K562 (cell line): ENCODE measurements around the gene BICDL1. TPM values are rescaled to one million over a fixed set of nuclear protein-coding genes. Genes with fewer than 3 reads are reported as not detected.
"Not testable (repeated sequence)": the region's sequence is repeated elsewhere in the genome, so short reads cannot be mapped to it uniquely, and the experiment has no call there.

ENCODE experiments used
- ATAC-seq: fragments of 200-7000 bp; cut with Tn5 transposase; 3 replicates; pipeline ENCODE4 v1.9.1; 2020; ENCODE audit warnings: moderate library complexity
- BruUV-seq: library from RNA; stranded (reverse); fragments of 400-500 nt; replicated peaks from 2 replicates; lab custom pipeline; 2021; lab: Mats Ljungman, UMichigan
- CTCF ChIA-PET: fragments of 300-600 bp; formaldehyde crosslinking; extraction: SDS; loops from one replicate; lab custom pipeline; 2021; ENCODE audit warnings: low intra/inter-chr PET ratio; lab: Yijun Ruan, JAX
- POLR2A ChIA-PET: fragments of 300-600, 350-650 bp; sonication (Branson Sonifier 250); formaldehyde crosslinking; extraction: SDS; loops from one replicate; lab custom pipeline; 2021; ENCODE audit warnings: antibody characterized with exemption, inconsistent platforms; lab: Yijun Ruan, JAX
- DNase-seq, 4 experiments: peaks; one replicate each; pipeline versions ENCODE4 v3.0.0 to v3.0.0-alpha.2; 2011 to 2018; ENCODE audit warnings: low spot score in 3 of 4, mixed read lengths in 3 of 4; ENCODE audit errors: extremely low read depth in 1 of 4
- FAIRE-seq: peaks from 2 replicates; lab custom pipeline; 2011; peaks lifted over from hg19 to GRCh38; lab: Jason Lieb, UNC
- H2AFZ ChIP-seq: 2 replicates; pipeline ENCODE4 v1.6.0; 2011; ENCODE audit warnings: low read depth, low read length, control low read depth, inconsistent platforms
- H3K27ac ChIP-seq: fragments of 200-600 bp; 3 replicates; pipeline ENCODE4 v1.8.0; 2011; ENCODE audit warnings: low read depth, mild to moderate bottlenecking, control low read depth, inconsistent platforms, low read length, moderate library complexity, mixed read lengths; ENCODE audit errors: extremely low read depth
- H3K27me3 ChIP-seq, 2 experiments: fragments of 300-600 bp in 1 of 2; 2 replicates in 1 of 2; 3 replicates in 1 of 2; pipeline versions ENCODE4 v1.6.0 to v1.8.0; 2011; ENCODE audit warnings: inconsistent platforms in 2 of 2, low read length in 2 of 2, mild to moderate bottlenecking in 1 of 2, mixed read lengths in 1 of 2, moderate library complexity in 1 of 2; ENCODE audit not compliant: control insufficient read depth in 2 of 2, insufficient read depth in 2 of 2
- H3K36me3 ChIP-seq: fragments of 300-600 bp; 3 replicates; pipeline ENCODE4 v1.8.0; 2011; ENCODE audit warnings: mild to moderate bottlenecking, low read length, inconsistent platforms; ENCODE audit not compliant: control insufficient read depth, insufficient read depth
- H3K4me1 ChIP-seq, 2 experiments: fragments of 200-600 bp in 1 of 2; replicated peaks in 1 of 2; 2 replicates in 1 of 2; 3 replicates in 1 of 2; pipeline versions ENCODE4 v1.5.1 to v1.8.0; 2011; ENCODE audit warnings: inconsistent platforms in 2 of 2, low read length in 2 of 2, mild to moderate bottlenecking in 1 of 2, mixed read lengths in 1 of 2, moderate library complexity in 1 of 2; ENCODE audit not compliant: control insufficient read depth in 2 of 2, insufficient read depth in 2 of 2
- H3K4me2 ChIP-seq: 2 replicates; pipeline ENCODE4 v1.6.1; 2011; ENCODE audit warnings: low read length, control low read depth, inconsistent platforms, mixed read lengths; ENCODE audit not compliant: insufficient read depth
- H3K4me3 ChIP-seq: fragments of 200-600 bp; sonication (generic), shearing (Covaris generic); 2 replicates; pipeline ENCODE4 v1.5.1; 2016; ENCODE audit warnings: control low read depth, inconsistent platforms
- H3K79me2 ChIP-seq: fragments of 200-600 bp; 3 replicates; pipeline ENCODE4 v1.8.0; 2011; ENCODE audit warnings: low read length, inconsistent platforms; ENCODE audit not compliant: control insufficient read depth, insufficient read depth
- H3K9ac ChIP-seq, 2 experiments: 2 replicates each; pipeline versions ENCODE4 v1.6.0 to v1.6.1; 2011; ENCODE audit warnings: low read depth in 2 of 2, low read length in 2 of 2, control low read depth in 1 of 2, inconsistent platforms in 1 of 2, mild to moderate bottlenecking in 1 of 2, mixed read lengths in 1 of 2; ENCODE audit not compliant: insufficient read depth in 1 of 2
- H3K9me1 ChIP-seq: one replicate; pipeline ENCODE4 v1.6.0; 2011; ENCODE audit warnings: inconsistent platforms, mild to moderate bottlenecking, low read length, moderate library complexity; ENCODE audit not compliant: control insufficient read depth, insufficient read depth
- H3K9me3 ChIP-seq: replicated peaks from 2 replicates; pipeline ENCODE4 v1.5.1; 2011; ENCODE audit warnings: low read depth, low read length, inconsistent platforms; ENCODE audit not compliant: control insufficient read depth, insufficient read depth
- H4K20me1 ChIP-seq: replicated peaks from 2 replicates; pipeline ENCODE4 v1.6.1; 2011; ENCODE audit warnings: low read length, inconsistent platforms, mixed read lengths; ENCODE audit not compliant: control insufficient read depth, insufficient read depth
- ARID1B ChIP-seq: fragments of 450-650 bp; IDR thresholded peaks from 2 replicates; pipeline ENCODE4 v1.6.1; 2016; ENCODE audit warnings: antibody characterized with exemption, mild to moderate bottlenecking, inconsistent platforms
- BMI1 ChIP-seq: fragments of 150-350 bp; IDR thresholded peaks from 2 replicates; pipeline ENCODE4 v1.6.1; 2014; ENCODE audit warnings: low read length
- DIDO1 ChIP-seq: fragments of 450-650 bp; IDR thresholded peaks from 2 replicates; pipeline ENCODE4 v1.6.1; 2016; ENCODE audit warnings: low read depth, missing biosample characterization, missing genetic modification characterization
- DPF2 ChIP-seq: fragments of 450-650 bp; IDR thresholded peaks from 2 replicates; pipeline ENCODE4 v1.6.1; 2016
- FOSL1 ChIP-seq: fragments of 200-800 bp; sonication (Bioruptor generic); conservative IDR thresholded peaks from 2 replicates; pipeline ENCODE4 v1.6.1; 2016; ENCODE audit warnings: missing genetic modification characterization, missing compliant biosample characterization
- FOXP4 ChIP-seq: sonication (generic); formaldehyde crosslinking; IDR thresholded peaks from 2 replicates; pipeline ENCODE4 v1.8.0; 2022; ENCODE audit warnings: mild to moderate bottlenecking, missing genetic modification reagents, borderline replicate concordance
- ID3 ChIP-seq, 2 experiments: fragments of 250-450 bp in 1 of 2; fragments of 450-650 bp in 1 of 2; sonication (Bioruptor Pico) in 1 of 2; IDR thresholded peaks; 2 replicates each; pipeline versions ENCODE4 v1.6.1 to v1.8.0; 2016 to 2021; ENCODE audit warnings: mild to moderate bottlenecking in 2 of 2, moderate library complexity in 2 of 2, missing compliant biosample characterization in 1 of 2, missing genetic modification characterization in 1 of 2
- JUND ChIP-seq, 2 experiments: IDR thresholded peaks; 2 replicates in 1 of 2; 3 replicates in 1 of 2; pipeline ENCODE4 v1.6.1; 2011; ENCODE audit warnings: borderline replicate concordance in 2 of 2, low read depth in 2 of 2, low read length in 2 of 2, improper control_type of control experiment in 1 of 2, missing biosample characterization in 1 of 2, missing genetic modification characterization in 1 of 2, missing genetic modification reagents in 1 of 2
- KDM1A ChIP-seq, 2 experiments: fragments of 450-650 bp; IDR thresholded peaks; 2 replicates each; pipeline ENCODE4 v1.6.1; 2016; ENCODE audit warnings: mild to moderate bottlenecking in 2 of 2
- KDM2B ChIP-seq: fragments of 250-450 bp; sonication (Bioruptor Pico); IDR thresholded peaks from 2 replicates; pipeline ENCODE4 v1.8.0; 2021; ENCODE audit warnings: mild to moderate bottlenecking, moderate library complexity
- NR2C1 ChIP-seq, 2 experiments: fragments of 450-650 bp; IDR thresholded peaks; 2 replicates each; pipeline ENCODE4 v1.6.1; 2017; ENCODE audit warnings: mild to moderate bottlenecking in 2 of 2, antibody characterized with exemption in 1 of 2, inconsistent platforms in 1 of 2, missing compliant biosample characterization in 1 of 2, missing genetic modification characterization in 1 of 2
- RNF2 ChIP-seq: sonication (generic); IDR thresholded peaks from 2 replicates; pipeline ENCODE4 v1.6.1; 2016
- SMARCE1 ChIP-seq: fragments of 450-650 bp; IDR thresholded peaks from 2 replicates; pipeline ENCODE4 v1.7.1; 2016; ENCODE audit warnings: mild to moderate bottlenecking
- SRSF3 ChIP-seq: fragments of 200-400 bp; formaldehyde crosslinking; IDR thresholded peaks from 2 replicates; pipeline ENCODE4 v1.6.1; 2016; ENCODE audit warnings: mild to moderate bottlenecking, low read length, moderate library complexity; ENCODE audit not compliant: insufficient read depth
- ZBTB12 ChIP-seq: fragments of 250-450 bp; sonication (Bioruptor Pico); IDR thresholded peaks from 2 replicates; pipeline ENCODE4 v1.4.0; 2020
- ZNF75A ChIP-seq: fragments of 450-650 bp; formaldehyde crosslinking; IDR thresholded peaks from 2 replicates; pipeline ENCODE4 v1.4.0; 2020; ENCODE audit warnings: mild to moderate bottlenecking
- WGBS: fragments of 100-300 bp; shearing (Covaris generic); methylation state at CpG from one replicate; pipeline ENCODE4 v1.1.6; 2016; ENCODE audit warnings: low coverage, mixed read lengths; ENCODE audit not compliant: insufficient coverage; ENCODE audit errors: missing lambda C conversion rate; 5-methylcytosine and 5-hydroxymethylcytosine counted together
- in situ Hi-C: fragments of 300-500 bp; cut with MboI; formaldehyde crosslinking; loops from 4 replicates; pipeline ENCODE4 v1.15.0; 2018; ENCODE audit warnings: inconsistent platforms, mixed read lengths
- intact Hi-C: fragments of 100-400 bp; cut with micrococcal nuclease; formaldehyde crosslinking; loops from 2 replicates; pipeline ENCODE4 v1.14.2; 2022
- polyA plus RNA-seq, 8 experiments: library from polyadenylated mRNA; depleted of rRNA in 4 of 8; stranded (reverse) in 5 of 8; unstranded in 3 of 8; fragments of >200 nt; fragmentation: Nextera tagmentation in 2 of 8; fragmentation: Illumina TruSeq in 1 of 8; extraction: Ambion mirVana in 2 of 8; extraction: Trizol in 1 of 8; gene quantifications; 2 replicates each; pipeline versions ENCODE4 v1.2.1 to v1.2.3, GENCODE V29; 2011 to 2014; ENCODE audit warnings: inconsistent platforms in 1 of 8, missing spikeins in 1 of 8
- total RNA-seq, 7 experiments: library from RNA; depleted of rRNA in 6 of 7; stranded (reverse); fragments of >200 nt in 6 of 7; fragmentation: Illumina TruSeq in 2 of 7; extraction: Trizol in 2 of 7; gene quantifications; 2 replicates each; pipeline versions ENCODE4 v1.2.1 to v1.2.3, GENCODE V29; 2011 to 2021; ENCODE audit warnings: low replicate concordance in 1 of 7

Gene BICDL1
- total and polyA plus RNA-seq, 9 of the 15 experiments (the other 6 are each of a cell fraction or from before 2014, with no cell fraction given), result 0.06 to 2.0 (median 0.58) TPM

- no peak for TF ChIP-seq ZBTB12 (CRISPR knock-in tag)
- TF ChIP-seq DPF2, result no peak
- no peak for TF ChIP-seq FOXP4 (CRISPR knock-in tag)
- no peak for TF ChIP-seq ZNF75A (CRISPR knock-in tag)
- TF ChIP-seq KDM2B (CRISPR knock-in tag), result no peak
- TF ChIP-seq NR2C1 (IDR thresholded peaks at IDR 0.05), result no peak
- peak; percentile 41; the same call in 1 of the 2 replicates for TF ChIP-seq NR2C1 (tag; IDR thresholded peaks at IDR 0.05)
- TF ChIP-seq DIDO1 (tag), result no peak
- peak; percentile 82 for TF ChIP-seq FOSL1 (tag)
- peak; percentile 76 for TF ChIP-seq JUND (IDR thresholded peaks at IDR 0.05; ENCODE audit: borderline replicate concordance, low read depth, low read length)
- TF ChIP-seq JUND (tag; IDR thresholded peaks at IDR 0.05; ENCODE audit: borderline replicate concordance, low read depth, low read length), result peak; percentile 57; the same call in 2 of the 3 replicates
- no peak for TF ChIP-seq ID3 (CRISPR knock-in tag; IDR thresholded peaks at IDR 0.05)
- TF ChIP-seq ID3 (tag; IDR thresholded peaks at IDR 0.05), result 0 out of 2 replicates have a peak, but pooled peaks have one; percentile 31
- 0 out of 2 replicates have a peak, but pooled peaks have one; percentile 32 for TF ChIP-seq RNF2
- TF ChIP-seq ARID1B, result peak; percentile 35
- TF ChIP-seq SRSF3, result no peak
- peak; percentile 17; the same call in 1 of the 2 replicates for TF ChIP-seq SMARCE1
- no peak for TF ChIP-seq BMI1
- peak; percentile 61 to 68; a peak in 3 of 4 replicates for TF ChIP-seq KDM1A (IDR thresholded peaks at IDR 0.05)
- TF ChIP-seq, all 486 proteins: peak for 12
These were observed 24.8 kb downstream of the BICDL1 start (continued) for GRCh38 chr12:120013659-120014380.

GRCh38 chr12:120014381-120014735, 25.3 kb downstream of the BICDL1 start:
- H3K27me3 ChIP-seq, result peaks cover 17 to 18% of the 10 kb centered on the region in 2 experiments; a peak in 3 of 5 replicates
- intact Hi-C loops, H4K20me1 ChIP-seq, H3K4me1 ChIP-seq, H3K27ac ChIP-seq, H3K9me3 ChIP-seq, H2AFZ ChIP-seq, H3K9me1 ChIP-seq, H3K4me2 ChIP-seq, ATAC-seq, DNase-seq, FAIRE-seq, H3K36me3 ChIP-seq, H3K4me3 ChIP-seq, H3K79me2 ChIP-seq, CTCF ChIA-PET, in situ Hi-C loops, BruUV-seq, H3K9ac ChIP-seq: not testable (repeated sequence)
- WGBS, result 20% methylated on average over 10 of the region's 11 CpGs
- POLR2A ChIA-PET, result interaction anchor here (0.8 kb wide), 1 partner anchor 8 kb away, joined by 5 read pairs; no protein-coding TSS in a partner anchor
